GM18951 (cell line): ENCODE data around the gene MAB21L4.

Experiments
- POLR2A ChIP-seq: IDR thresholded peaks from 4 replicates; pipeline ENCODE4 v1.6.1; 2011; ENCODE audit warnings: mild to moderate bottlenecking; ENCODE audit not compliant: insufficient read length, insufficient read depth; ENCODE audit errors: extremely low read depth
- in situ Hi-C: fragments of 300-500 bp; cut with MboI; formaldehyde crosslinking; loops from one replicate; pipeline ENCODE4 v1.12.0; 2022; ENCODE audit warnings: low sequenced_read_pairs, mixed read lengths, inconsistent platforms; ENCODE audit not compliant: unreplicated experiment

Gene MAB21L4

GRCh38 chr2:240878341-240878936, 17.5 kb downstream of the MAB21L4 start:
- in situ Hi-C loops: no loop called here
- TF ChIP-seq POLR2A: no peak

GRCh38 chr2:240877460-240878340, 18.3 kb downstream of the MAB21L4 start:
- in situ Hi-C loops: no loop called here
- no peak for TF ChIP-seq POLR2A

- no peak for TF ChIP-seq POLR2A
- in situ Hi-C loops: no loop called here
Observed at GRCh38 chr2:240876475-240877251, 19.3 kb downstream of the MAB21L4 start.

GRCh38 chr2:240876035-240876474, 19.9 kb downstream of the MAB21L4 start:
- no peak for TF ChIP-seq POLR2A
- in situ Hi-C loops: no loop called here

GRCh38 chr2:240875228-240876034, 20.5 kb downstream of the MAB21L4 start:
- TF ChIP-seq POLR2A: no peak

GRCh38 chr2:240874715-240875227, 21.2 kb downstream of the MAB21L4 start:
- TF ChIP-seq POLR2A: no peak
- in situ Hi-C loops: no loop called here

More at GRCh38 chr2:240875228-240876034, 20.5 kb downstream of the MAB21L4 start:
- in situ Hi-C loops: no loop called here

GRCh38 chr2:240873805-240874714, 21.9 kb downstream of the MAB21L4 start:
- in situ Hi-C loops: no loop called here
- TF ChIP-seq POLR2A: no peak

- in situ Hi-C loops: no loop called here
- TF ChIP-seq POLR2A: no peak
Observed at GRCh38 chr2:240873098-240873788, 22.7 kb downstream of the MAB21L4 start.

- in situ Hi-C loops: no loop called here
- no peak for TF ChIP-seq POLR2A
Observed at GRCh38 chr2:240872317-240873097, 23.4 kb downstream of the MAB21L4 start.
